HG03108 (cell line): ENCODE measurements around the gene STX12.
"Not testable (repeated sequence)": the region's sequence is repeated elsewhere in the genome, so short reads cannot be mapped to it uniquely, and the experiment has no call there.

ENCODE experiments used
- ATAC-seq: cut with Tn5 transposase; IDR thresholded peaks from one replicate; pipeline ENCODE4 v1.9.1; 2021; ENCODE audit warnings: moderate library complexity; ENCODE audit not compliant: unreplicated experiment

Gene STX12

DNA sequence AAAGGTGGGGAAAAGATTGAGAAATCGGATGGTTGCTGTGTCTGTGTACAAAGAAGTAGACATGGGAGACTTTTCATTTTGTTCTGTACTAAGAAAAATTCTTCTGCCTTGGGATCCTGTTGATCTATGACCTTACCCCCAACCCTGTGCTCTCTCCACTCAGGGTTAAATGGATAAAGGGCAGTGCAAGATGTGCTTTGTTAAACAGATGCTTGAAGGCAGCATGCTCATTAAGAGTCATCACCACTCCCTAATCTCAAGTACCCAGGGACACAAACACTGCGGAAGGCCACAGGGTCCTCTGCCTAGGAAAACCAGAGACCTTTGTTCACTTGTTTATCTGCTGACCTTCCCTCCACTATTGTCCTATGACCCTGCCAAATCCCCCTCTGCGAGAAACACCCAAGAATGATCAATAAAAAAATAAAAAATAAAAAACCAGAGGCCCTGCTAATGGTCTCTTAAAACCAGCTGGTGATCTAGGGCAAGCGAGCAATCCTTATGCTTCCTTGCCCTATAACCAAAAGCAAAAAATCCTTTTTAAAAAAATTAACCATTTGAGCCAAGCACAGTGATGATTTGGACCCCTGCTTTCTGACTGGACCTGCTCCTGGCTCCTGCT lies 56.4 kb downstream of the STX12 start:
- not testable (repeated sequence) for ATAC-seq

- ATAC-seq: peak; percentile 87
Observed at GRCh38 chr1:27830621-27831440, 57.8 kb downstream of the STX12 start, which contains the start of gene PPP1R8. Gene PPP1R8 (plus strand): TSS chr1:27830782. CDS start chr1:27830836, 54 bp downstream.

DNA sequence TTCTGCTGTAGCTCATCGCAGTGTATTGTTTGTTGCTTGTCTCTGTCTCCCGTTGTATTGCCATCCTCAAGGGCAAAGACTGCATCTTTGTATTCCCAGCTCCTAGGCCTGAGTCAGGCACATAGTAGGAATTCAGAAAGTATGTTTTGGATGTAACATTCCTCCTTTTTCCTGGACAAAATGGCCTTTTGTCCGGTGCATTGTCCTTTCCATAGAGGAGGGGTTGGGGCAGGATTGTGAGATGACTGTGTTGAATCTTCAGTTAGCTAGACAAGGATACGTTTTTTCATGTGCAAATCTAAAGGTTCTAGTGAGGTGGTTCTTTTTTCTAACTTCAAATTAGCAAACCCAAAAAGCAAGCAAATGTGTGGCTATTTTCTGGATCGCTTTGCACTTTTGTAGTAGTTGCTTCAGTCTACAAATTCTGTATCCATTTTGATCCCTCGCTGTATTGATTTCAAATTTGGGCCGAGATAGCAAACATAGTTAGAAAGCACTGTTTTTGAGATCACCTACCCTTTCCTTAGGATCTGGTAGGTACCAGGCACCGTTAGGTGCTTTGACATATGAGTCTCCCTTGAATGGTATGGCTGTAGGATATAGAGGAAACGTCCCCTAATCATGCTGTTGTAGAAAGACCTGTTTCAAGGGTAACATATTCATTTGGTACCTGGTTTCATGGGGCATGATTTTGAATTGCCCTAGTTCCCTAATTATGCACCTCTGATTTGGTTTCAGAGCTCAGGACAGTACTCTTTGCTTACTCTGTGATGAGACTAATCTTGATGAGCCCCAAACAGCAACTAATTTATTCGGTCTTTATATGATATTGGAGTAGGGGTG lies 58.8 kb downstream of the STX12 start:
- no peak for ATAC-seq

GRCh38 chr1:27832762-27833161 lies 59.7 kb downstream of the STX12 start:
- ATAC-seq: no peak

- ATAC-seq: no peak
Observed at GRCh38 chr1:27833470-27833869, 60.5 kb downstream of the STX12 start.

DNA sequence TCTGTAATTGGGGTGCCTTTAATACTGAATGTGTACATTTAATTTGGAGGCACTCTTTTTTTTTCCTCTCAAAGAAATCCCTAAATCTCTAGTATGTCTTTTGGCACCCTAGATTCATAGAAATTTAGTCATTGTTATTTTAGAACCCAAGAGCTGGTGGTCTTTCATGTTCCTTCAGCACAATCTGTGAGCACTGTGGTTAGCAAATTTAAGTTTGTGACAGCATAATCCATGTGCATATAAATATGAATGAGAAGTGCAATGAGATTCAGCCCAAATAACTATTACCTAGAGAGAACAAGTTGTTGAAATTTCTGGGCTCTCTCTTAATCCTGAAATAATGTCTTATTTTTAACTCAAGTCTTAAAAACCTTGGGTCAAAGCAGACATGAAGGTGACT lies 62.0 kb downstream of the STX12 start:
- ATAC-seq: no peak

DNA sequence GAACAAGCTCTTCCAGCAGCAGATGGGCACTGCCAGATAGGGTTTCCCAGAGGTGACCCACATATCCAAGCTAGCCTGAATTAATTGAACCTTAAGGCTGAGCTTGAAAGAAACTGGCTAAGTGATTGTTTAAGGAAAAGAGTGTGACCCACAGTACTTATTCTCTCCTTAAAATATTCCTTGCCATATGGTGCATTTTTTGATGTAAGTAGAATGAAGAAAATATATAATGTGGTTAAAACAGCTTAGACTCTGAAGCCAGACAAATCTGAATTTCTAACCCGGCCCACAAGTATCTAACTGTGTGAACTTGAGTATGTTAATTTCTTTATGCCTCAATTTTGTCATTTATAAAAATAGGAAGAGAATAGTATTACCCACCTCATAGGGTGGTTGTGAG lies 62.5 kb downstream of the STX12 start:
- no peak for ATAC-seq

DNA sequence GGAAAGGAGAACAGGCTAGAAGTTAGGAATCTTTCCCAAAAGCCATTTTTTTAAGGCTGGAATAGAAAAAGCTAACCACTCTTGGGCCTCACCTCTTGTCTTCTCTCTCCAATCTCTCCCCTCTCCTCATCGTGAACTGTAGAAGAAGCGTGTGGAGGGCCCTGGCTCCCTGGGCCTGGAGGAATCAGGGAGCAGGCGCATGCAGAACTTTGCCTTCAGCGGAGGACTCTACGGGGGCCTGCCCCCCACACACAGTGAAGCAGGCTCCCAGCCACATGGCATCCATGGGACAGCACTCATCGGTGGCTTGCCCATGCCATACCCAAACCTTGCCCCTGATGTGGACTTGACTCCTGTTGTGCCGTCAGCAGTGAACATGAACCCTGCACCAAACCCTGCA lies 76.9 kb downstream of the STX12 start:
- no peak for ATAC-seq

DNA sequence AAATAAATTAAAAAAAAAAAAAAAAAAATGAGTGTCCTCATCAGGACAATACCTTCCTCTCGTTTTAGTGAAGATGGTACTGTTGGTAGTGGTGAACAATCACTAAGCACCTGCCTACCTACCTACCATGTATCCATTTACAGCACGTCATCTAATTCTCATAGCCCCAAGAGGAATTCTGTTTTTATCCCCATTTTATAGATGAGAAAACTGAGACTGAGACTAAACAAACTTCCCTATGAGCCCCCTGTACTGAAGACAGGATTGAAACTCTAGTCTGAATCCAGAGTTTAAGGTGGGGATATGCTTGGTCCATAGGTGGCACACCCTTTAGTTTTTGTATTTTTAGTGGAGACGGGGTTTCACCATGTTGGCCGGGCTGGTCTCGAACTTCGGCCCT lies 82.1 kb downstream of the STX12 start:
- no peak for ATAC-seq

- ATAC-seq: no peak
Observed at GRCh38 chr1:27856561-27857343, 83.7 kb downstream of the STX12 start.

- ATAC-seq: not testable (repeated sequence)
Observed at GRCh38 chr1:27857552-27857951, 84.5 kb downstream of the STX12 start.

DNA sequence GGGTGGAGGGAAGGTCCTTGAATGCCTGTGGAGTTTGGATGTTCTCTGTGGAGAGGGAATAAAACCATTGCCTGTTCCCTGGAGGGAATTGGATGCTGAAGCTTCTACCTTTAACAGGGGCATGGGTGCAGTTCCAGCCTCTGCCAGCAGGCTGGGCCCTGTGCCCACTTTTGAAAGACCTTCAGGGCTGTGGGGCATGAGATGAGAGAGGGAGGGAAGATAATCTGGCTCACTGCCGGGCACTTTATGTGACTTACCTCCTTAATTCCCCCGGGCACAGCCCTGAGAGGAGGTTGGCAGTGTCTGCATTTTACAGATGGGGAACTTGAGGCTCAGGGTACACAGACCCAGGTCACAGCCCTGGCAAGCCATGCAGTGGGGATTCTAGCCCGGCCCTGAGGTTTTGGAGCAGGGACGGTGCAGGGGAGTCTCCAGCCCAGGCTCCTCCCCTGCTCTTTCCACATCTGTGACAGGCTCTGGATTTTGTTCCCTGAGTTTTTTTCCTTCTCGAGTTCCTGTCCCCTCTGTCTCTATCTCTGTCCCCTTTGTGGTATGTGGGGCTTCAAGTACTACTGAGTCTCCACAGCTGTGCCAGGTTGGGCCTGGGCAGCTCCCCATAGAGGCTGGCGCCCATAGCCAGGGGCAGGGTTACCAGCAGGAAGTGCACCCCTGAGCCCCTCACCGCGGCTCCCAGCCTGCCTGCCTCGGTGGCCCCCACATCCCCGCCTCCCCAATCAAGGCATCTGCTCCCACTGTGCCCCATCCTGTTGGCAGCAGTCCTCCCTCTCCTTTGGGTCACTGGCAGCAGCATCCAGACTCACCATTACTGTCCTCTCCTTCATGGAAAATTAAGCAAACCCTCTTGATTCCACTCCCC lies 85.3 kb downstream of the STX12 start:
- peak; percentile 74 for ATAC-seq

GRCh38 chr1:27858949-27859576 lies 86.0 kb downstream of the STX12 start:
- no peak for ATAC-seq

DNA sequence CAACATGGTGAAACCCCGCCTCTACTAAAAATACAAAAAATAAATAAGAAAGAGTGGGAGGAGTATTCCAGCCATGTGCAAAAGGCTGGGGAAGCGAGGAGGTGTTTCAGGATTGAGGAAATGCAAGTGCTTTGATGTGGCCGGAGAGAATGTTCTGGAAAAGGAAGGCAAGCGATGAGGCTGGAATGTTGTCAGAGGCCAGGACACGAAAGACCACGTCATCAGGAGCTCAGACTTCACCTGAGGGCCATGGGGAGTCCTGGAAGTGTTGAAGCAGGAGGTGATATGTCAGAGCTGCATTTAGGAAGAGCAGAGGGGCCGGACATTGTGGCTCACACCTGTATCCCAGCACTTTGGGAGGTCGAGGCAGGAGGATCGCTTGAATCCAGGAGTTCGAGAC lies 88.4 kb downstream of the STX12 start:
- no peak for ATAC-seq

DNA sequence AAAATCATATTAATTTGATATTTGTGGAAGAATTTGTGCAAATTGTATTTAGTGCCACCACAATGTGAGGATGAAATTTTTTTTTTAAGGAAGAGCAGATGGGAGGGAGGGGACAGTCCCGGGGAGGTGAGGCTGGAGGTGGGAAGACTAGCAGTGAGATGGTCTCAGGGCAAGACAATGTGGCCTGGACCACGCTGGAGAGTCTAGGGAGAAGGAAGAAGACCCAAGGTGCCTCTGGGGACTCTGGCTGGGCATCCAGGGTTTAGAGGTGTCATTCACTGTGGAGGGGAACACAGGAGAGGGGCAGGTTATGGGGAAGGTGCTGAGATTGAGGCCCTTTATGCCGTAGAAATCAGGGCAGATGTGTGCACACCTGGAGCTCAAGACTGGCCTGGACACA lies 89.0 kb downstream of the STX12 start:
- no peak for ATAC-seq

GRCh38 chr1:27862671-27863537 lies 89.9 kb downstream of the STX12 start:
- ATAC-seq: no peak

GRCh38 chr1:27863538-27863915 lies 90.5 kb downstream of the STX12 start:
- ATAC-seq: no peak

- no peak for ATAC-seq
Observed at GRCh38 chr1:27864264-27864895, 91.4 kb downstream of the STX12 start.
